IPS-15b (cell line): Measurements from ENCODE around the gene FAM107B.
"Not testable (repeated sequence)": the region's sequence is repeated elsewhere in the genome, so short reads cannot be mapped to it uniquely, and the experiment has no call there.

Experiments
- H3K27me3 ChIP-seq: one replicate; pipeline ENCODE4 v1.6.1; 2013; ENCODE audit warnings: low read length; ENCODE audit not compliant: control insufficient read depth, insufficient read depth
- H3K36me3 ChIP-seq: one replicate; pipeline ENCODE4 v1.6.1; 2013; ENCODE audit warnings: low read length; ENCODE audit not compliant: control insufficient read depth, insufficient read depth
- H3K4me1 ChIP-seq: one replicate; pipeline ENCODE4 v1.6.1; 2013; ENCODE audit warnings: mild to moderate bottlenecking, low read length; ENCODE audit not compliant: control insufficient read depth, insufficient read depth
- H3K4me3 ChIP-seq: one replicate; pipeline ENCODE4 v1.5.1; 2013; ENCODE audit warnings: low read depth, low read length
- H3K9ac ChIP-seq: one replicate; pipeline ENCODE4 v1.6.1; 2013; ENCODE audit warnings: low read depth, mild to moderate bottlenecking, low read length
- H3K9me3 ChIP-seq: one replicate; pipeline ENCODE4 v1.6.1; 2013; ENCODE audit warnings: mild to moderate bottlenecking, low read length; ENCODE audit not compliant: control insufficient read depth, insufficient read depth

FAM107B gene

DNA sequence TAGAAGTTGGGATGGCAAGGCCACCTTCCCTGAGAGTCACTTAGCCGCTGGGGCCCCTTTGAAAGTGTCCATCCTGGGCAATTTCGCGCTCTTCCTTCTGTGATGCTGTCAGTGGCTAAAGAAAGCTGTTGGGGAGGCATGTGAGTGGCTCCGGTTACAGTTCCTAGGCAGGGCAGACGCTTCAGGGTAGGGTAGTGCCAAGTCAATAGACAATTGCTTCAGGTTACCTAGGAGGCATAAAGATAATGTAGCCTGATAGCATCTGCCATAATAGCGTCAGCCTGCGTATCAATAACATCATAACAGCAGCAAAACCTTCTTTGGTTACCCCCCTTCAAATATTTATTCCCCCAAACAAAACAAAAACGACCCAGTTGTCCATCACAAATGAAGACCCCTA is at the start of gene FAM107B:
TSS of gene FAM107B (minus strand) at position 101 of the 400 bp plus-strand sequence. CDS start 234 bp downstream, outside the sequence.
- no peaks in the 10 kb centered on the region for H3K4me1 ChIP-seq
- no peak within 1 kb of the TSS for H3K9ac ChIP-seq

DNA sequence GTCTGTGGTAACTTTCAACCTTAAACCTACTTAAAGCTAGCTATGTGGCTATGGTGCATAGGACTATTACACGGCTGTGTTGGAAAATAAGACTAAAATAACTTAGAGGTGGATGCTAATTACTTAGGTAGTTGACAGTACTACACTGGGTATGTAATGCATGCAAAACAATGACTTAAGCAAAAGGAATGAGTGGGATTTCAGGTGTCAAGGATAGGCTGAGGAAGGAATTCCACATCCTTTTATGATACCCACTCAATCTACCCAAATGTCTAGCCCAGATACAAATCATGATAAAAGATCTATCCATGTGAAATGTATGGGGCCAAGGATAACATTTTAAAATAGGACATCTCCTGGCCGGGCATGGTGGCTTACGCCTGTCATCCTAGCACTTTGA is 49.3 kb upstream of the FAM107B start:
- no peaks in the 10 kb centered on the region for H3K27me3 ChIP-seq
- H3K36me3 ChIP-seq, result no peaks in the 10 kb centered on the region
- no peak overlapping the region for H3K9ac ChIP-seq
- no peaks in the 10 kb centered on the region for H3K9me3 ChIP-seq
- no peak overlapping the region for H3K4me3 ChIP-seq
- H3K4me1 ChIP-seq, result no peaks in the 10 kb centered on the region

More for the DNA sequence above, at the start of gene FAM107B:
- H3K4me3 ChIP-seq, result no peak within 1 kb of the TSS
- no peaks in the 10 kb centered on the region for H3K36me3 ChIP-seq
- H3K9me3 ChIP-seq, result no peaks in the 10 kb centered on the region
- H3K27me3 ChIP-seq, result no peaks in the 10 kb centered on the region

DNA sequence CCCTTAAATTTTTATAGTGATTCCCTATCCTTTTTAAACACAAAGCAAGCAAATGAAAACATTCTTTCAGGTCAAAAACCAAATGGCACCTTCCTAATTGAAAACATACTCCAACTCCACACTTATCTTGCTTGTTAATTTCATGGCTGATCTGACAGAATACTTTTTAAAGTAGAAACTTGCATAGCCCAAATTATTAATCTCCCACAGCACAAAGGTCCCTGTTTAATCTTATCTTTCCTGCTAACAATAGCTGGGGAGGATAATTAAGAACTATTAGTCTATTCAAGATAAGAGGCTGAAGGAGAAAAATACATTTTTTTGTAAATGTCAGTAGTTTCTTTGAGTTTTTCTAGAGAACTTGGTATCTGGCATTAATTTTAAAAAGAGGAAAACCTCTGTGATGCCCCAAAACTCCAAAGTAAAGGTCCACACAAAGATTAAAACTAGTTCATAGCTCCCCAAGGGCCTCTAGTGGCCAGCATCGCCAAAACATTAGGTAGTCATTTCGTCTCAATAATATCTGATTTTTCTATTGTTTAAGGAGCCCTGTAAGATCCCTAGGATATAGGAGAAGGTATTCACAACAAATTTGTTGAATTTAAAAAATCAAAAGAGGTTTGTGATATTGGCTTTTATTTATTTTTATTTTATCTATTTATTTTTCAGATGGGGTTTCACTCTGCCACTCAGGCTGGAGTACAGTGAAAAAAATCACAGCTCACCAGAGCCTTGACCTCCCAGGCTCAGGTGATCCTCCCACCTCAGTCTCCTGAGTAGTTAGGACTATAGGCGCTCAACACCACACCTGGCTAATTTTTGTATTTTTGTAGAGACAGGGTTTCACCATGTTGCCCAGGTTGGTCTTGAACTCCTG is 48.4 kb upstream of the FAM107B start:
- H3K9me3 ChIP-seq, result no peaks in the 10 kb centered on the region
- H3K27me3 ChIP-seq, result no peaks in the 10 kb centered on the region
- no peaks in the 10 kb centered on the region for H3K36me3 ChIP-seq
- H3K4me3 ChIP-seq, result no peak overlapping the region
- no peak overlapping the region for H3K9ac ChIP-seq
- H3K4me1 ChIP-seq, result no peaks in the 10 kb centered on the region

DNA sequence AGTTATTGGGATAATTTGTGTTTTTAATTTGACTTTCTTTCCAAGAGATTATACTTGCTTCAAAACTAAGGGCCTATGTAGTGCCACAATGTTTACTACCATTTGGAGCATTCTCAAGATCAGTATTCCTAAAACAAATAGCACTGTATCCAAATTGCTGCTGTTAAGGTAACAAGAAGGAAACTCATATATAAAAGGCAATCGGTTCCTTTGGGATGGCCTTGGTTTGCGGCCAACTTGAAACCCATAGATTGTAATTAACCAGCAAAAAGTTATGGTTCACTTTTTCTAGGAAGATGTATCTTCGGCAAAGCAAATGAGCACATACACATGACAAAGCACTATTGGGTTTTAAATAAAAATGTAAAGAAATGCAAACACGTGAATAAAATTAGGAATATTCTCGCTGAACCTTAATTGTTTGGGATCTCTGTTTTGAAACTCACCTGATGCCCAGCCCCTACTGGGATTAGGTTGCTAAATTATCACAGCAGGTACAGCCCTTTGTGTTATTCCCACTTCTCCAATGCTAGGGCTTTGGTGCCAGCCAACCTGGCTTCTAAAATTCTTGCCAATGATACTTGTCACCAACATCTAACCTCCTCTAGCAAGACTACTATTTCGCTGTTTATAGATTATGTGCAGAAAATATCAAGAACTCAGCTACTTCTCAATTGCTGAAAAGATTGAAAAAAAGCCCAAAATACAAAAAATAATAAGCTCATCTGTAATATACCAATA is 47.1 kb upstream of the FAM107B start:
- Histone ChIP-seq H3K36me3 (no peaks in the 10 kb centered on the region), H3K9ac (no peak overlapping the region), H3K27me3 (no peaks in the 10 kb centered on the region), H3K4me3 (no peak overlapping the region), H3K4me1 (no peaks in the 10 kb centered on the region), H3K9me3 (no peaks in the 10 kb centered on the region)

DNA sequence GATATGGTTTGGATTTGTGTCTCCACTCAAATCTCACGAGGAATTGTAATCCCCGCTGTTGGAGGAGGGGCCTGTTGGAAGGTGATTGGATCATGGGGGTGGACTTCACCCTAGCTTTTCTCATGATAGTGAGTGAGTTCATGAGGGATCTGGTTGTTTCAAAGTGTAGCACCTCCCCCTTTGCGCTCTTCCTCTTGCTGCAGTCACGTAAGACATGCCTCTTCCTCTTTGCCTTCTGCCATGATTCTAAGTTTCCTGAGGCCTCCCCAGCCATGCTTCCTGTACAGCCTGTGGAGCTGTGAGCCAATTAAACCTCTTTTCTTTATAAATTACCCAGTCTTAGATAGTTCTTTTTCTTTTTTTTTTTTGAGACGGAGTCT is 46.1 kb upstream of the FAM107B start:
- H3K9me3 ChIP-seq, result no peaks in the 10 kb centered on the region
- H3K9ac ChIP-seq, result no peak overlapping the region
- no peaks in the 10 kb centered on the region for H3K36me3 ChIP-seq
- no peak overlapping the region for H3K4me3 ChIP-seq
- no peaks in the 10 kb centered on the region for H3K4me1 ChIP-seq
- H3K27me3 ChIP-seq, result no peaks in the 10 kb centered on the region

DNA sequence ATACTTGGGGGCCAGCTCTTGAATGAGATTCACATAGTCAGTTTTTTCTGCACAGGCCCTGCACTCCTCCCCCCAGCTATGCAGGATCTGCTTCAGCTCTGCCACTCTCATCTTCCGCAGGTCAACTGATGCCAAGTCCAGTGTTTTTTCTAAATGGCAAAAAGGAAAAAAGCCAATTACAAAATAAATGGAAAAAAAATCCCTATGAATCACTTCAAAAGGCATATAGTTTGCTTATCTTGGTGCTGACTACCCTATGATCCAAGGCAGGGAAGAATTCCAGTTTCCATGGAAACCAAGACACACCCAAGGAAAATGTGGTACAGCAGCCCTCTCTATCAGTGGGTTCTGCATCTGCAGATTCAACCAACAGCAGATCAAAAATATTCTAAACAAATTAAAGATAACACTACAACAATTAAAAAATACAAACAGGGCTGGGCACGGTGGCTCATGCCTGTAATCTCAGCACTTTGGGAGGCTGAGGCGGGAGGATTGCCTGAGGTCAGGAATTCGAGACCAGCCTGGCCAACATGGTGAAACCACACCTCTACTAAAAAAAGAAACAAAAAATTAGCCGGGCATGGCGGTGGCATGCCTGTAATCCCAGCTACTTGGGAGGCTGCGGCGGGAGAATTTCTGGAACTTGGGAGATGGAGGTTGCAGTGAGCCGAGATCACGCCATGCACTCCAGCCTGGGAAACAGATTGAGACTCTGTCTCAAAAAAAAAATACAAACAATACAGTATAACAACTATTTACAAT is 45.5 kb upstream of the FAM107B start:
- Histone ChIP-seq H3K4me1 (no peaks in the 10 kb centered on the region), H3K27me3 (no peaks in the 10 kb centered on the region), H3K9me3 (no peaks in the 10 kb centered on the region), H3K36me3 (no peaks in the 10 kb centered on the region), H3K4me3 (no peak overlapping the region), H3K9ac (no peak overlapping the region)

DNA sequence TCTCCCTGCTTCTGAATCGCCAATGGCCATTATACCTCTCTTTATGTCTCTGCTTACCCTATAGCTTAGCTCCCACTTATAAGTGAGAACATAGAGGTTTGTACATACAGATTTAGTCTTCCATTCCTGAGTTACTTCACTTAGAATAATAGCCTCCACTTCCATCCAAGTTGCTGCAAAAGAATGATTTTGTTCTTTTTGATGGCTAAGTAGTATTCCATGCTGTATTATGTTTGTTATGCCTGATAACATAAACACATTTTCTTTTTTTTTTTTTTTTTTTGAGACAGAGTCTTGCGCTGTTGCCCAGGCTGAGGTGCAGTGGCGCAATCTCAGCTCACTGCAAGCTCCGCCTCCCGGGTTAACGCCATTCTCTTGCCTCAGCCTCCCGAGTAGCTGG is 42.0 kb upstream of the FAM107B start:
- H3K36me3 ChIP-seq, H3K4me1 ChIP-seq, H3K9ac ChIP-seq, H3K27me3 ChIP-seq, H3K9me3 ChIP-seq, H3K4me3 ChIP-seq: not testable (repeated sequence)

DNA sequence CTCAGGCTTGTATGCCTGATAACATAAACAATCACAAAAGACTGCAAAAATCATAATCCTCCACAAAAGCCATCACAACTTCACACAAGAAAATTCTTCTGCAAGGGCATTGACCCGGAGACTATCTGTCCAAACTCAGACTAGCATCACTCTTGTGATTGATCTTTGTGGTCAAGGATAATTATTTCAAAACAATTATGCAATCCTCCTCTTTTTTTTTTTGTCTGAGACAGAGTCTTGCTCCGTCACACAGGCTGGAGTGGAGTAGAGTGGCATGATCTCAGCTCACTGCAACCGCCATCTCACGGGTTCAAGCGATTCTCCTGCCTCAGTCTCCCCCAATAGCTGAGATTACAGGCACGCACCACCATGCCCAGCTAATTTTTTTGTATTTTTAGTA is 41.0 kb upstream of the FAM107B start:
- Histone ChIP-seq H3K4me3 (no peak overlapping the region), H3K27me3 (no peaks in the 10 kb centered on the region), H3K9ac (no peak overlapping the region), H3K36me3 (no peaks in the 10 kb centered on the region), H3K4me1 (no peaks in the 10 kb centered on the region), H3K9me3 (no peaks in the 10 kb centered on the region)

DNA sequence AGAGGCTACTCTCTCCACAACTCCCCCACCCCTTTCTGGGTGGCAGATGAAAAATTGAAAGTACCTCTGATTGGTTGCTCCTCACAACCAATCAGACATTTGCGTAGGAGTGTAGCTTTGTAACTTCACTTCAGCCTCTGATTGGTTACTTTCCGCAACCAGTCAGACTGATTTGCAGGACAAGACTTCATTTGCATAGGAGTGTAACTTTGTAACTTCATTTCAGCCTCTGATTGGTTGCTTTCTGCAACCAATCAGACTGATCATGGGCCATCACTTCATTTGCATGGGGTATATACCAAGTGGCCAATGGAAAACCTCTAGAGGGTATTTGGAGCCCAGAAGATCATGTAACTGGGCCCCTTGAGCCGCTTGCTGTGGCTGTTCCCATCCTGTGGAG is 37.6 kb upstream of the FAM107B start:
- Histone ChIP-seq H3K4me1 (no peaks in the 10 kb centered on the region), H3K36me3 (no peaks in the 10 kb centered on the region), H3K9me3 (no peaks in the 10 kb centered on the region), H3K4me3 (no peak overlapping the region), H3K9ac (no peak overlapping the region), H3K27me3 (no peaks in the 10 kb centered on the region)

DNA sequence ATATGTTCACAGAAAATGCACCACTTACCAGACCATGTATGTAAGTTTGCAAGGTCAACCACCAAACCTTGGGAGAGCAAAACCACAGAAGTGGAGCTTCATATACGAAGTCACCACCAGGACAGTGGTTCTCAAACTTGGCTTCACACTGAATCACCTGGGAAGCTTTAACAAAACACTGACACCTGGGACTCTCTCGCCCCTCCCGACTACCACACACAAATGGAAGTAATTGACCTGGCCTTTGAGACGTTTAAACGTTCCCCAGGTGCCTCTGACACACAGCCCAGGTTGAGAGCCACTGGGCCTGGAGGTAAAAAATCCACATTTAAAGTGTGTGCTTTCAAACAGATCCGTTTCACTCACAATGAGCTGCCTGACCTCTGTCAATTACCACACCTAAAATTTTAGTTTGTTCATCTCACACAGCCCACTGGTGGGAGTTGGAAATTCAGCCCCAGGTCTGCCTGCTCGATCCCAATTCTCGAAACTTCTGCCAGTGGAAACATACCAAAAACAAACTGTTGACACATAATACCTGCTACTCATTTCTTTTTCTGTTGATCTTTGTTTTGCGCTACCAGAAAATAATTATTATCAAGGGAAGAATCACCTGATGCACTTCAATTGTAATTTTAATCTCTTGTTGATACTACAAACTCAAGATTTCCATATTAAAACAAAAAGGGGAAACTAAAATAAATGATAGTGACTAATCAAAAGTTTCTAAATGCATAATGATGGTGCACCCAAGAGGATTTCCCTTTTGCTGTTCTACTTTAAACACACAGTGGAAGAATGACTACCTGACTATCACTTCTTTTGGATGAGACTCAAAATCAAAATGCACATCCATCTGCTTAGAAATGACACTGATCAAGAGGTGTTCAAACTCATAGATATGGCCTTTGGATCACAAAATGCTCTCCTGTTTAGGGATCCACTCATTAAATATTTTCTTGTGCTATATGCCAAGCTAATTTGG is 36.6 kb upstream of the FAM107B start:
- Histone ChIP-seq H3K4me3 (no peak overlapping the region), H3K27me3 (no peaks in the 10 kb centered on the region), H3K9ac (no peak overlapping the region), H3K4me1 (no peaks in the 10 kb centered on the region), H3K9me3 (no peaks in the 10 kb centered on the region), H3K36me3 (no peaks in the 10 kb centered on the region)

DNA sequence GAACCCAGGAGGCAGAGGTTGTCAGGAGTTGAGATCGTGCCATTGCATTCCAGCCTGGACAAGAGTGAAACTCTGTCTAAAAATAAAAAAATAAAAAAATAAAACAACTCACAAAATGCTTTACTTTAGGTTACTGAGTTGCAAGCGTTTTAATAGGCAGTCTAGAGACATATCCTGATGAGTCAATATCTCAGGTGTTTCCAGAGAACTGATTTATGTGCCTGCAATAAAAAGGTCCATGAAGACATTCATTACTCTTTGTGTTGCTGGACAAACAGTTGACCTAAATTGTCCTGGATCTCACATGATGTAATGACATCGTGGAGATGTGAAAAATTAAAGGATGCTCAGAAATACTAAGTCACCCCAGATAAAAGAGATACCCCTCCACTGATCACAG is 31.6 kb upstream of the FAM107B start:
- H3K9ac ChIP-seq, result no peak overlapping the region
- no peak overlapping the region for H3K4me3 ChIP-seq
- H3K9me3 ChIP-seq, result no peaks in the 10 kb centered on the region
- no peaks in the 10 kb centered on the region for H3K4me1 ChIP-seq
- H3K36me3 ChIP-seq, result no peaks in the 10 kb centered on the region
- H3K27me3 ChIP-seq, result no peaks in the 10 kb centered on the region
